ENCODE results near the gene TACR2. TPM values are rescaled to one million over a fixed set of nuclear protein-coding genes. Genes with fewer than 3 reads are reported as not detected.

Gene TACR2
- total RNA-seq, 1 experiment from 2014 or later: 0.21 TPM

- ATAC-seq (no peak), DNase-seq (ENCODE audit: low read depth, low spot score) (no peak)
- ChIA-PET CTCF (interaction anchor here (0.6 kb wide), 1 partner anchor 504 kb away, joined by 4 read pairs; no protein-coding TSS in a partner anchor), POLR2A (interaction anchor here (0.7 kb wide), 1 partner anchor 267 kb away, joined by 4 read pairs; no protein-coding TSS in a partner anchor)
- in situ Hi-C loops (cut with HindIII; ENCODE audit: low pct_unique_long_range_greater_than_20kb, low sequenced_read_pairs) (no loop called here), intact Hi-C loops (cut with micrococcal nuclease; ENCODE audit: unreplicated experiment) (no loop called here)
- H3K27me3 ChIP-seq (ENCODE audit: control insufficient read depth, insufficient read depth, low read length): no peaks in the 10 kb centered on the region
- TF ChIP-seq CTCF (IDR thresholded peaks at IDR 0.05): no peak
- no peak for TF ChIP-seq SIN3A (IDR thresholded peaks at IDR 0.05; ENCODE audit: borderline replicate concordance, insufficient read depth, low read depth, low read length)
- no peak for TF ChIP-seq TCF7L2 (IDR thresholded peaks at IDR 0.05; ENCODE audit: low read depth, low read length)
- no peak for TF ChIP-seq REST (IDR thresholded peaks at IDR 0.05; ENCODE audit: insufficient read depth in 1 of 2, low read depth in 2 of 2, low read length in 1 of 2)
- TF ChIP-seq POLR2AphosphoS5 (IDR thresholded peaks at IDR 0.05; ENCODE audit: low read depth, low read length): no peak
- H3K9me3 ChIP-seq (ENCODE audit: control insufficient read depth, insufficient read depth, low read depth, low read length): no peaks in the 10 kb centered on the region
- no peak overlapping the region for H3K27ac ChIP-seq (ENCODE audit: low read length)
- H3K4me3 ChIP-seq (ENCODE audit: low read depth in 2 of 2, low read length in 2 of 2): no peak overlapping the region
- H3K4me1 ChIP-seq (ENCODE audit: control insufficient read depth, insufficient read depth, low read length): no peaks in the 10 kb centered on the region
- H3K36me3 ChIP-seq (ENCODE audit: control insufficient read depth, insufficient read depth, low read length): no peaks in the 10 kb centered on the region
- no TSS peak for BruUV-seq (replicated peaks)
Measured at GRCh38 chr10:69415049-69415448, 1.7 kb downstream of the TACR2 start.

GRCh38 chr10:69414036-69415018 is 2.4 kb downstream of the TACR2 start:
- TF ChIP-seq SIN3A (IDR thresholded peaks at IDR 0.05; ENCODE audit: borderline replicate concordance, insufficient read depth, low read depth, low read length) (no peak), REST (IDR thresholded peaks at IDR 0.05; ENCODE audit: insufficient read depth in 1 of 2, low read depth in 2 of 2, low read length in 1 of 2) (no peak), POLR2AphosphoS5 (IDR thresholded peaks at IDR 0.05; ENCODE audit: low read depth, low read length) (no peak)
- Histone ChIP-seq H3K36me3 (ENCODE audit: control insufficient read depth, insufficient read depth, low read length) (no peaks in the 10 kb centered on the region), H3K27me3 (ENCODE audit: control insufficient read depth, insufficient read depth, low read length) (no peaks in the 10 kb centered on the region), H3K4me1 (ENCODE audit: control insufficient read depth, insufficient read depth, low read length) (peaks cover 2% of the 10 kb centered on the region; the same call in 1 of the 2 replicates), H3K9me3 (ENCODE audit: control insufficient read depth, insufficient read depth, low read depth, low read length) (no peaks in the 10 kb centered on the region), H3K27ac (ENCODE audit: low read length) (no peak overlapping the region), H3K4me3 (ENCODE audit: low read depth in 2 of 2, low read length in 2 of 2) (no peak overlapping the region)
- in situ Hi-C loops (cut with HindIII; ENCODE audit: low pct_unique_long_range_greater_than_20kb, low sequenced_read_pairs): no loop called here
- no peak for ATAC-seq
- POLR2A ChIA-PET: no interaction called here
- no peak for DNase-seq (ENCODE audit: low read depth, low spot score)
- intact Hi-C loops (cut with micrococcal nuclease; ENCODE audit: unreplicated experiment): no loop called here
- CTCF ChIA-PET: interaction anchor here (0.6 kb wide), 1 partner anchor 504 kb away, joined by 4 read pairs; no protein-coding TSS in a partner anchor
- no TSS peak for BruUV-seq (replicated peaks)

All from Panc1 (cell line).